GM10266 (cell line): ENCODE data around the gene C8G.

ENCODE experiments used
- DNase-seq: peaks from one replicate; pipeline ENCODE4 v3.0.0; 2012; ENCODE audit errors: extremely low spot score
- TF ChIP-seq, protein P1 (sequence below): IDR thresholded peaks from 2 replicates; pipeline ENCODE4 v1.5.1; 2012; ENCODE audit warnings: mild to moderate bottlenecking, low read depth; ENCODE audit not compliant: control insufficient read depth, insufficient read depth; ENCODE audit errors: missing control alignments

C8G gene

DNA sequence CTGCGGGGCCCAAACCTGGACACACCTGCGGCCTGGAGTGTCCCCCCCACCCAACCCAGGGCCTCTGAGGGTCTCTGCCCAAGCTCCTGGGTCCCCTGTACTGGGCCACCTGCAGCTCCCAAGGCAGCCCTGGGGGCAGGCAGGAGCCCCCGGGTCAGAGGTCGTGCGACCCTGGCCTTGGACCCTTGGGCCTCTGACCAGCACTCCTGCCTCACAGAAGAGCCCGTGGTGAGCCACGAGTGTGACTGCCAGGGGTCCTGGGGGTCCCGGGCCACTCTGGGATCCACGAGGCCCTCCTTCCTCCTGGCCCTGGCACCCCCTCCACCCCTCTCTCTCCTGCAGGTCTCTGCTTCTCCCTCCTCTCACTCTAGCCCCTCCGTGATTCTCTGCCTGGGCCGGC is 27.3 kb downstream of the C8G start:
- no peak for DNase-seq
- TF ChIP-seq, protein P1, sequence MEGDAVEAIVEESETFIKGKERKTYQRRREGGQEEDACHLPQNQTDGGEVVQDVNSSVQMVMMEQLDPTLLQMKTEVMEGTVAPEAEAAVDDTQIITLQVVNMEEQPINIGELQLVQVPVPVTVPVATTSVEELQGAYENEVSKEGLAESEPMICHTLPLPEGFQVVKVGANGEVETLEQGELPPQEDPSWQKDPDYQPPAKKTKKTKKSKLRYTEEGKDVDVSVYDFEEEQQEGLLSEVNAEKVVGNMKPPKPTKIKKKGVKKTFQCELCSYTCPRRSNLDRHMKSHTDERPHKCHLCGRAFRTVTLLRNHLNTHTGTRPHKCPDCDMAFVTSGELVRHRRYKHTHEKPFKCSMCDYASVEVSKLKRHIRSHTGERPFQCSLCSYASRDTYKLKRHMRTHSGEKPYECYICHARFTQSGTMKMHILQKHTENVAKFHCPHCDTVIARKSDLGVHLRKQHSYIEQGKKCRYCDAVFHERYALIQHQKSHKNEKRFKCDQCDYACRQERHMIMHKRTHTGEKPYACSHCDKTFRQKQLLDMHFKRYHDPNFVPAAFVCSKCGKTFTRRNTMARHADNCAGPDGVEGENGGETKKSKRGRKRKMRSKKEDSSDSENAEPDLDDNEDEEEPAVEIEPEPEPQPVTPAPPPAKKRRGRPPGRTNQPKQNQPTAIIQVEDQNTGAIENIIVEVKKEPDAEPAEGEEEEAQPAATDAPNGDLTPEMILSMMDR: no peak

DNA sequence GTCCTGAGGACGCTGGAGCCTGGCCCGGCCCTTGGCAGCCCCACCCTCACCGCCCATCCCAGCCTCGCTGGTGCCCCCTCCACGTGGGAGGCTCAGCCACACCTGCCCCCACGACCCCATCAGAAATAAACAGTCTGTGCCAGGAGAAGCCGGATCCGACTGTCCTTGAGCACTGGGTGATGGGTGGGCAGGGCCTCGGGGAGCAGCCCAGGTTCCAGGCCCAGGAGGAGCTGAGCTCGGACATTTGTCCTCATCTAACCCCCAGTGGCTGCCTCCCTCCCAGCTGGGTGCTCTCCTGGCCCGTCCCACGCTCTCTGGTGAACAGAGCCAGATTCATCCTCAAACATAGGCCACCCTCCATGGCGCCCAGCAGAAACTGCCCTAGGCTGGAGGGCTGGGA is 27.7 kb downstream of the C8G start:
- TF ChIP-seq, protein P1: no peak
- DNase-seq: no peak

DNA sequence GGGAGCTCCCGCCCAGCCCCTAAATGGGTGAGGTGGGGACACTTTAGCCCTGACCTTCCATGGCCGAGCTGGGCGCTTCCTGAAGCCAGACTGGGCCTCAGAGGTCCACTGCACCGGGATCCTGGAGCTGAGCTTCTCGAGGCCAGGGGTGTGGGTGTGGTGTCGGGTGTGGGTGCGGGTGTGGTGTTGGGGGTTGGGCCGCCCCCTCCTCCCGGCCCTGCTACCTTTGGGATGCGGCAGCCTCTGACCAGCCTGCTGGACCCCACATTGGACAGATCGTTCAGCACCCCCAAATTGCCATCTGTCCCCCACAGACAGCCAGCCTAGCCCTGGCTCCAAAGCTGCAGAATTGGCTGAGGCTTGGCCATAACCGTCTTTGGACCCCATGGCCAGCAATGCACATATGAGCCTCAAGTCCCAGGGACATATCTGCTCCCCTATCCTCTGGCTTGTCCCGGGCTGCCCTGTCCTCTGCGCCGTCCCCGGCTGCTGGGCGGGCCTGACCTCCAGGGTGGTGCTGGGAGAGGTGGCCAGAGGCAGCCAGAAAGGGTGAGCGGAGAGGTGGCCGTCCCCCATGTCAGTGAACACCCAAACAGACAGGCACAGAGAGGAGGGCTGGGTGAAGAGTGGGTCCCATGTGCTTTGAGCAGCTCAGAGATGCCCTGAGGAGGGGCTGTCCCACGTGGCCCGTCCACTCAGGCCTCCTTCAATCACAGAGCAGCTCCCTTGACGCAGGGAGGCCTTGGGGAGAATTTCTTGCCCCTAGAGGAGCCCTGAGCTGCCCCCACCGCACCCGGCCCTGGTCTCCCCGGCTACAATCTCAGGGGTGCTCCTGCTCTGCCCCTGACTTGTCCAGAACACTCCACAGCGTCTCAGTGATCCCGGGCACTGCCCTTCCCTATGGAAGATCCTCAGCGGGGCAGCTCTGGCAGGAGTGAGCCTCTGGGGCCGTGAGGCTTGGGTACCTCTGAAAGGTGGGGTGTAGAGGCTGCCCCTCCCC is 28.9 kb downstream of the C8G start:
- TF ChIP-seq, protein P1: no peak
- no peak for DNase-seq

DNA sequence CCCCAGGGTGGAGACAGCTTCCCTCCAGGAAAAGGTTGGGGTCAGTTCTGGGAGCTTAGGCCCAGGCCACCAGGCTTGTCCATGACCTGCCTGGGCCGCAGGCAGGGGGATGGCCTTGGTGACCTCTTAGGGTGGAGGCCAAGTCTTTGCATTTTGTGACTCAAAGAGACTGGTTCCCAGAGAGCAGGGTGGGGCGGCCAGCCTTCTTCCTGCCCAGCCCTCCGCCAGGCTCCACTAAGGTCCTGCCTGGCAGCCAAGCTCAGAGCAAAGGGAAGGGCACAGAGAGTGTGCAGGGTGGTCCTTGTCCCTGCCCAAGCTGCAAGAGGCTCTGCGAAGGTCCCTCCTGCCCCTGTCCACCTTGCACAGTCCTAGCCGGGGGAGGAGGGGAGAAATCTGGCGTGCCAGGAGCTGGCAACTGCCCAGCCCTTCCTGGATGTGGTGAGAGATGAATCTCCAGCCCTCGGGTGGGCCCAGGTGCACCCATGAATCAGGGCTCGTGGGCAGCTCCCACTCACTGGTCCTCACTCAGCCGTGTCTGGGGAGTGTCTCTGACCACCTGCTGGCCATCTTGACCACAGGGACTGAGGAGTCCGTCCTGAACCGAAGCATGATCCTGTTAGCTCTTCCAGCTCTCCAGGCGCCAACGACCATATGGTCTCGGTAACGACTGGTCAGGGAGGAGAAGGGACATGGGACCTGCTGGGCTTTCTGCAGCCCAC is 29.9 kb downstream of the C8G start:
- TF ChIP-seq, protein P1: no peak
- no peak for DNase-seq

DNA sequence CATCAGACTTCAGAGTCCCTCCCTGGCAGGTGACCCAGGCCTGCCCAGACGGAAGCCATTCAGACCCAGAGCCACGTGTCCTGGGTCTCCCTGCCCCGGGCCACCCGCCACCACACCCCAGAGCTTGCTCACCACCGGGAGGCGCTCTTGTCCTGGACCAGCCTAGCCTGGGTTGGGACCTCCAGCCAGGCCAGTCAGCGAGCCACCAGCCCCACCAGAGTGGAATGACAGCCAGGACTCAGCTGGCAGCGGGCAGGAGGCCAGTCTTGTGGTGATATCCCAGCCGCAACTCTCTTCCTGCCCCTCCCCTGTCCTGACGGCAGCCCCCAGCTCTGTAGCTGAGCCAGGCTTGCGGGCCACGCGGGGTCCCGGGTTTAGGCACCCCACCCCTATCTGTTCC is 30.6 kb downstream of the C8G start:
- peak; percentile 71 for DNase-seq
- TF ChIP-seq, protein P1: peak; percentile 37

DNA sequence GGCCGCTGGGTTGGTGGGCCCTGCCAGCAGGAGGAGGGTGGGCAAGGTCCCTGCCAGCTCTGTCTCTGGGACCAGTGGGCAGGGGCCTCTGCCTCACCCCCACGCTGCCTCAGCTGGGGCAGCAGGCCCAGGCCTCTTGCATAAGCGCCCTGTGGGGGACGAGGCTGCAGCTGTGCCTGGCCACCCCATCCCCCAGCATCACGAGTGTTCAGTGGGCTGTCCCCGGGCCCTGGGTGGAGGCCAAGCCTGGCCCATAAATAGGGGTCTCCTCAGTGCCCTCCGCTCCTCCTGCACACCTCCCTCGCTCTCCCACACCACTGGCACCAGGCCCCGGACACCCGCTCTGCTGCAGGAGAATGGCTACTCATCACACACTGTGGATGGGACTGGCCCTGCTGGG is 32.2 kb downstream of the C8G start, which contains the start of gene PTGDS:
PTGDS (plus strand) TSS at position 282 of the 400 bp plus-strand sequence; CDS start at position 357, 75 bp downstream.
- DNase-seq: no peak
- TF ChIP-seq, protein P1: no peak
